ENCODE data around the gene SAMD8. TPM values are rescaled to one million over a fixed set of nuclear protein-coding genes. Genes with fewer than 3 reads are reported as not detected.

Gene SAMD8
- total RNA-seq, 1 experiment from 2014 or later, result 32.0 TPM

GRCh38 chr10:75099952-75100763 is 11.3 kb upstream of the SAMD8 start:
- Histone ChIP-seq H3K4me3 (ENCODE audit: low read depth in 2 of 2, low read length in 2 of 2) (peak overlapping the region in 1 of 2 experiments; percentile 16; a peak in 1 of 4 replicates), H3K27me3 (ENCODE audit: control insufficient read depth, insufficient read depth, low read length) (no peaks in the 10 kb centered on the region), H3K9me3 (ENCODE audit: control insufficient read depth, insufficient read depth, low read depth, low read length) (no peaks in the 10 kb centered on the region), H3K4me1 (ENCODE audit: control insufficient read depth, insufficient read depth, low read length) (peaks cover 7% of the 10 kb centered on the region; the same call in 1 of the 2 replicates), H3K27ac (ENCODE audit: low read length) (no peak overlapping the region), H3K36me3 (ENCODE audit: control insufficient read depth, insufficient read depth, low read length) (no peaks in the 10 kb centered on the region)
- intact Hi-C loops (cut with micrococcal nuclease; ENCODE audit: unreplicated experiment), result loop anchor here (2.0 to 5.0 kb wide), 2 partner anchors 833 to 853 kb away; no protein-coding TSS in a partner anchor
- DNase-seq (ENCODE audit: low read depth, low spot score), result no peak
- ChIA-PET CTCF (interaction anchor here (0.6 kb wide), 1 partner anchor 41 kb away, joined by 5 read pairs; no protein-coding TSS in a partner anchor), POLR2A (no interaction called here)
- ATAC-seq, result peak; percentile 91
- no TSS peak for BruUV-seq (replicated peaks)
- in situ Hi-C loops (cut with HindIII; ENCODE audit: low pct_unique_long_range_greater_than_20kb, low sequenced_read_pairs), result no loop called here
- peak; percentile 99 for TF ChIP-seq CTCF (IDR thresholded peaks at IDR 0.05)
- no peak for TF ChIP-seq SIN3A (IDR thresholded peaks at IDR 0.05; ENCODE audit: borderline replicate concordance, insufficient read depth, low read depth, low read length)
- no peak for TF ChIP-seq POLR2AphosphoS5 (IDR thresholded peaks at IDR 0.05; ENCODE audit: low read depth, low read length)
- 0 out of 4 replicates have a peak, but pooled peaks of 1 of the 2 experiments have one; percentile 43 for TF ChIP-seq REST (IDR thresholded peaks at IDR 0.05; ENCODE audit: insufficient read depth in 1 of 2, low read depth in 2 of 2, low read length in 1 of 2)
- TF ChIP-seq TCF7L2 (IDR thresholded peaks at IDR 0.05; ENCODE audit: low read depth, low read length), result no peak

GRCh38 chr10:75100764-75101291 is 10.6 kb upstream of the SAMD8 start:
- Histone ChIP-seq H3K36me3 (ENCODE audit: control insufficient read depth, insufficient read depth, low read length) (no peaks in the 10 kb centered on the region), H3K27me3 (ENCODE audit: control insufficient read depth, insufficient read depth, low read length) (no peaks in the 10 kb centered on the region), H3K4me1 (ENCODE audit: control insufficient read depth, insufficient read depth, low read length) (peaks cover 7% of the 10 kb centered on the region; the same call in 1 of the 2 replicates), H3K27ac (ENCODE audit: low read length) (no peak overlapping the region), H3K9me3 (ENCODE audit: control insufficient read depth, insufficient read depth, low read depth, low read length) (no peaks in the 10 kb centered on the region), H3K4me3 (ENCODE audit: low read depth in 2 of 2, low read length in 2 of 2) (no peak overlapping the region)
- CTCF ChIA-PET, result no interaction called here
- DNase-seq (ENCODE audit: low read depth, low spot score), result no peak
- in situ Hi-C loops (cut with HindIII; ENCODE audit: low pct_unique_long_range_greater_than_20kb, low sequenced_read_pairs), result no loop called here
- BruUV-seq (replicated peaks), result no TSS peak
- TF ChIP-seq TCF7L2 (IDR thresholded peaks at IDR 0.05; ENCODE audit: low read depth, low read length) (no peak), POLR2AphosphoS5 (IDR thresholded peaks at IDR 0.05; ENCODE audit: low read depth, low read length) (no peak), SIN3A (IDR thresholded peaks at IDR 0.05; ENCODE audit: borderline replicate concordance, insufficient read depth, low read depth, low read length) (no peak), REST (IDR thresholded peaks at IDR 0.05; ENCODE audit: insufficient read depth in 1 of 2, low read depth in 2 of 2, low read length in 1 of 2) (no peak), CTCF (IDR thresholded peaks at IDR 0.05) (no peak)
- ATAC-seq, result no peak
- intact Hi-C loops (cut with micrococcal nuclease; ENCODE audit: unreplicated experiment), result no loop called here
- POLR2A ChIA-PET, result no interaction called here

Data from Panc1 (cell line).